Prostate gland (tissue), 2 donors: ENCODE measurements around the gene BNC2. TPM values are rescaled to one million over a fixed set of nuclear protein-coding genes. Genes with fewer than 3 reads are reported as not detected.

Experiments used
- DNase-seq: peaks from one replicate; pipeline ENCODE4 v3.0.0-alpha.2; 2019; ENCODE audit warnings: low spot score
- H3K27ac ChIP-seq, 2 donors: fragments of 200-600 bp; sonication (generic); 2 replicates each; pipeline ENCODE4 v1.5.1; 2017 to 2019
- H3K27me3 ChIP-seq: fragments of 200-600 bp; sonication (generic); replicated peaks from 2 replicates; pipeline ENCODE4 v1.5.1; 2019; ENCODE audit not compliant: insufficient read depth
- H3K36me3 ChIP-seq, 2 donors: fragments of 200-600 bp; sonication (generic); 1 replicate in 1 of 2; 2 replicates in 1 of 2; pipeline versions ENCODE4 v1.5.1 to v1.8.1; 2017 to 2019
- H3K4me1 ChIP-seq: fragments of 200-600 bp; sonication (generic); replicated peaks from 2 replicates; pipeline ENCODE4 v1.5.1; 2019
- H3K4me3 ChIP-seq, 2 donors: fragments of 200-600 bp; sonication (generic); 2 replicates each; pipeline ENCODE4 v1.5.1; 2017 to 2019
- H3K9me3 ChIP-seq: fragments of 200-600 bp; sonication (generic); 2 replicates; pipeline ENCODE4 v1.5.1; 2017
- CTCF ChIP-seq, 4 experiments: fragments of 200-600 bp in 2 of 4; fragments of 450-650 bp in 2 of 4; sonication (generic) in 2 of 4; IDR thresholded peaks; 1 replicate in 3 of 4; 2 replicates in 1 of 4; pipeline ENCODE4 v1.5.1; 2016 to 2019; ENCODE audit warnings: antibody characterized with exemption in 4 of 4, mild to moderate bottlenecking in 2 of 4, moderate library complexity in 2 of 4
- POLR2A ChIP-seq: fragments of 450-650 bp; IDR thresholded peaks from one replicate; pipeline ENCODE4 v1.6.1; 2016; ENCODE audit warnings: antibody characterized with exemption, mild to moderate bottlenecking
- POLR2AphosphoS5 ChIP-seq: sonication (generic); formaldehyde crosslinking; IDR thresholded peaks from one replicate; pipeline ENCODE4 v1.6.1; 2017; ENCODE audit warnings: antibody characterized with exemption
- WGBS: methylation state at CpG from one replicate; pipeline ENCODE4 v1.1.5; 2018; 5-methylcytosine and 5-hydroxymethylcytosine counted together
- intact Hi-C: fragments of 100-400 bp; cut with DNase I; formaldehyde crosslinking; loops from one replicate; pipeline ENCODE4 v1.14.2; 2022
- total RNA-seq, 2 donors: library from RNA; depleted of rRNA; stranded (reverse); fragments of >200 nt; gene quantifications; one replicate each; pipeline ENCODE4 v1.1.0, GENCODE V29; 2016

BNC2 gene
- total RNA-seq, 2 donors from 2014 or later: 4.9 to 37.2 TPM

DNA sequence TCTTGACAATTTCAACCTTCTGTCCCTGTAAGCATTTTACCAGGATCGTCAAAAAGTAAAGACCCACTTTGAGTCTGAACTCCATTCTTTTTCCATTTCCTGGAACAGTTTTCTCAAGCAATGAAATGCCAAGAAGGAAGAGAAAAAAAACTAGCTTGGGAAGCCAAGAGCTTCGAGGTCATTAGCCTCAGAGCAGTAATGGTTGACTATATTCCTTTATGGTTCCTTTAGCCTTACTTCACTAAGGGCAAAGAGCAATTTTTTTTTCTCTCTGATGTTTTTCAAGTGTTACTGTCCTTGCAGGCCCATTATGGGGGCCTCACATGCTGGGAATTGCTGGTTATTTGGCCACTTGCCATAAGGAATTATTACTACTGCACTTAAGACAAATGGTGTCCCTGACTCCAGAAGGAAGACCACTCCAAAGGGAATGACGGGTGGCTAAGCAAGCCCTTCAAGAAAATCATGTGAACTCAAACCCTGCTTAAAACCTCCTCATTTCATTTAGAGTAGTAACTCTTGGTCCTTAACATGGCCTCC lies 37.1 kb downstream of the BNC2 start:
- Histone ChIP-seq H3K4me1 (no peaks in the 10 kb centered on the region), H3K9me3 (no peaks in the 10 kb centered on the region), H3K27me3 (no peaks in the 10 kb centered on the region), H3K36me3 (no peaks in the 10 kb centered on the region), H3K4me3 (no peak overlapping the region), H3K27ac (no peak overlapping the region)
- TF ChIP-seq CTCF (IDR thresholded peaks at IDR 0.05): no peak
- intact Hi-C loops: no loop called here
- no peak for DNase-seq
- WGBS: 79% methylated on average over 3 of the region's 3 CpGs

DNA sequence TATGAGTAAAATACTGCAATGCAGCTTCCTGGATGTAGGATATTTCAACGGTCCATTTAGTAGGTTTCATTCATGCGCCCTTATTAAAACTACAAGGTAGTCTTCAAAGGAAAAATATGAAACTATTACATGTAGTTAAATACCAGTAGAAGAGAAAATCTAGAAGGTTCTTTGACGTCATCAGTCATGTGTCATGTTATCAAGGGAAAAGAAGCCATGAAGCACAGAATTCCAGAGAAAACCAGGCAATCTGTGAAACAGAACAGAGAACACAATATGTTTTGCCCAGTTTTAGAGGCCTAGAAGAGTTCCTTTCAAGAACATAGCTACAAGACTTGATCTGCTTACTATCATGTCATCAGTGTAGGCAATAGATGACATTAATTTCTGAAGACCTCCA lies 38.4 kb downstream of the BNC2 start:
- Histone ChIP-seq H3K36me3 (no peaks in the 10 kb centered on the region), H3K4me3 (no peak overlapping the region), H3K27ac (no peak overlapping the region), H3K9me3 (no peaks in the 10 kb centered on the region), H3K27me3 (no peaks in the 10 kb centered on the region), H3K4me1 (no peaks in the 10 kb centered on the region)
- intact Hi-C loops: no loop called here
- no peak for TF ChIP-seq CTCF (IDR thresholded peaks at IDR 0.05)
- no peak for TF ChIP-seq POLR2AphosphoS5
- no peak for DNase-seq
- 93% methylated on average over 3 of the region's 3 CpGs for WGBS

DNA sequence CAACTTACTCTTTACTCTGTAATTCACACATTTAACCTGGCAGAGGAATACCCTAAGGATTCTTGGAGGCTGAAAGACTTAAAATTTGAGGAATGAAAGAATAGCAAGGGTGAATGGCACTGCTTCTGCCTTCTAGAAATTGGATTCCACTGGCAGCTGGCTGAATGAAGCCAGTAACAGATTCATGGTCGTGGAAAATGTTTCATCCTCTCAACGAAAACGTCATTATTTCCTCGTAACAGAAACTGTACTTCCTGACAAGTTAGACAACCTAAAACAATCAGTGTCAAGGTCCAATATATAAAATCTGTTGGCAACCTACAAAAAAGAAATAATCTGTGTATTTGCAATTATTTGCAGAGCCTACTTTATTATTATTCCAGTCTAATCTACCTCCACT lies 39.7 kb downstream of the BNC2 start:
- H3K4me1 ChIP-seq: no peaks in the 10 kb centered on the region
- no peak for DNase-seq
- no peaks in the 10 kb centered on the region for H3K9me3 ChIP-seq
- H3K4me3 ChIP-seq: no peak overlapping the region
- H3K36me3 ChIP-seq: no peaks in the 10 kb centered on the region
- intact Hi-C loops: no loop called here
- TF ChIP-seq POLR2A (no peak), CTCF (IDR thresholded peaks at IDR 0.05) (no peak), POLR2AphosphoS5 (no peak)
- 62% methylated on average over 4 of the region's 4 CpGs for WGBS
- H3K27me3 ChIP-seq: no peaks in the 10 kb centered on the region
- no peak overlapping the region for H3K27ac ChIP-seq

GRCh38 chr9:16828340-16829281 lies 41.9 kb downstream of the BNC2 start:
- Histone ChIP-seq H3K4me3 (peak overlapping the region; percentile 20 to 21), H3K27ac (peak overlapping the region in 1 of 2 donors; percentile 55), H3K4me1 (no peaks in the 10 kb centered on the region), H3K36me3 (no peaks in the 10 kb centered on the region), H3K27me3 (no peaks in the 10 kb centered on the region), H3K9me3 (no peaks in the 10 kb centered on the region)
- TF ChIP-seq POLR2AphosphoS5 (no peak), CTCF (IDR thresholded peaks at IDR 0.05) (no peak), POLR2A (no peak)
- DNase-seq: no peak
- WGBS: 6% methylated on average over 30 of the region's 30 CpGs
- intact Hi-C loops: loop anchor here (5.0 kb wide), 1 partner anchor 39 kb away; no protein-coding TSS in a partner anchor
